ENCODE measurements around the gene LSM8. TPM values are rescaled to one million over a fixed set of nuclear protein-coding genes. Genes with fewer than 3 reads are reported as not detected.

LSM8 gene
- polyA plus RNA-seq, 3 donors = 23.4 to 42.6 (median 32.5) TPM

GRCh38 chr7:118184565-118184940 lies 589 bp downstream of the LSM8 start:
- TF ChIP-seq CTCF (IDR thresholded peaks at IDR 0.05) = no peak
- Histone ChIP-seq H3K9me3 (replicated peaks in 1 of 2; ENCODE audit: control insufficient read depth in 1 of 2, insufficient read depth in 1 of 2, low read length in 2 of 2) (no peaks in the 10 kb centered on the region), H2AFZ (ENCODE audit: insufficient read depth, low read depth, low read length, poor library complexity, severe bottlenecking) (peak overlapping the region; percentile 72), H3K4me3 (replicated peaks in 1 of 3; ENCODE audit: low read depth in 2 of 3, low read length in 3 of 3) (peak overlapping the region; percentile 64 to 99 (median 83)), H3K36me3 (replicated peaks in 1 of 2; ENCODE audit: control insufficient read depth in 1 of 2, insufficient read depth in 2 of 2, low read length in 2 of 2) (peaks cover 22 to 25% of the 10 kb centered on the region in 2 donors), H3K4me1 (ENCODE audit: control insufficient read depth in 1 of 2, insufficient read depth in 2 of 2, low read length in 2 of 2) (peaks cover 15 to 33% of the 10 kb centered on the region in 2 donors), H3K27me3 (ENCODE audit: control insufficient read depth in 2 of 2, insufficient read depth in 2 of 2, low read length in 2 of 2) (no peaks in the 10 kb centered on the region), H3K79me2 (ENCODE audit: insufficient read depth, low read length) (peaks cover 48% of the 10 kb centered on the region), H3K4me2 (replicated peaks; ENCODE audit: extremely low read depth, low read length, poor library complexity, severe bottlenecking) (peak overlapping the region; percentile 91), H4K20me1 (ENCODE audit: insufficient read depth, low read length) (no peaks in the 10 kb centered on the region), H3K27ac (ENCODE audit: low read depth in 1 of 2, low read length in 2 of 2) (peak overlapping the region; percentile 74 to 96), H3K9ac (ENCODE audit: insufficient read depth, low read length, poor library complexity, severe bottlenecking) (peak overlapping the region; percentile 84)
- peak overlapping the region; percentile 98 to 100 (median 99) for H3K27ac Mint-ChIP-seq
- peaks cover 0 to 7% (median 0%) of the 10 kb centered on the region in 7 donors for H3K9me3 Mint-ChIP-seq
- intact Hi-C loops (cut with micrococcal nuclease) = no loop called here
- peaks cover 24 to 27% of the 10 kb centered on the region in 2 donors for H3K36me3 Mint-ChIP-seq
- peak overlapping the region; percentile 91 to 99 for H3K4me3 Mint-ChIP-seq
- 0% methylated on average over 3 of the region's 10 CpGs for WGBS (ENCODE audit: insufficient coverage)
- peaks cover 4 to 12% (median 11%) of the 10 kb centered on the region in 3 donors for H3K27me3 Mint-ChIP-seq (ENCODE audit: low read depth in 3 of 3)
- peaks cover 33% of the 10 kb centered on the region for H3K4me1 Mint-ChIP-seq
- peak in 2 of 3 donors; percentile 3 to 7 for DNase-seq

GRCh38 chr7:118185163-118185860 lies 1.3 kb downstream of the LSM8 start:
- Histone ChIP-seq H3K4me2 (replicated peaks; ENCODE audit: extremely low read depth, low read length, poor library complexity, severe bottlenecking) (peak overlapping the region; percentile 91), H3K27me3 (ENCODE audit: control insufficient read depth in 2 of 2, insufficient read depth in 2 of 2, low read length in 2 of 2) (no peaks in the 10 kb centered on the region), H2AFZ (ENCODE audit: insufficient read depth, low read depth, low read length, poor library complexity, severe bottlenecking) (peak overlapping the region; percentile 72), H3K9me3 (replicated peaks in 1 of 2; ENCODE audit: control insufficient read depth in 1 of 2, insufficient read depth in 1 of 2, low read length in 2 of 2) (no peaks in the 10 kb centered on the region), H3K36me3 (replicated peaks in 1 of 2; ENCODE audit: control insufficient read depth in 1 of 2, insufficient read depth in 2 of 2, low read length in 2 of 2) (peaks cover 26 to 31% of the 10 kb centered on the region in 2 donors), H4K20me1 (ENCODE audit: insufficient read depth, low read length) (no peaks in the 10 kb centered on the region), H3K4me3 (replicated peaks in 1 of 3; ENCODE audit: low read depth in 2 of 3, low read length in 3 of 3) (peak overlapping the region in 1 of 3 experiments; percentile 83), H3K27ac (ENCODE audit: low read depth in 1 of 2, low read length in 2 of 2) (no peak overlapping the region), H3K9ac (ENCODE audit: insufficient read depth, low read length, poor library complexity, severe bottlenecking) (no peak overlapping the region), H3K4me1 (ENCODE audit: control insufficient read depth in 1 of 2, insufficient read depth in 2 of 2, low read length in 2 of 2) (peaks cover 15 to 33% of the 10 kb centered on the region in 2 donors), H3K79me2 (ENCODE audit: insufficient read depth, low read length) (peaks cover 48% of the 10 kb centered on the region)
- H3K27ac Mint-ChIP-seq = peak overlapping the region in 3 of 7 donors; percentile 41 to 99 (median 82)
- peak overlapping the region in 1 of 2 donors; percentile 91 for H3K4me3 Mint-ChIP-seq
- WGBS (ENCODE audit: insufficient coverage) = no CpG with 5 or more reads among the region's 6 CpGs
- H3K9me3 Mint-ChIP-seq = peaks cover 0 to 7% (median 0%) of the 10 kb centered on the region in 7 donors
- intact Hi-C loops (cut with micrococcal nuclease) = no loop called here
- peaks cover 4 to 11% (median 6%) of the 10 kb centered on the region in 3 donors for H3K27me3 Mint-ChIP-seq (ENCODE audit: low read depth in 3 of 3)
- TF ChIP-seq CTCF (IDR thresholded peaks at IDR 0.05) = no peak
- DNase-seq = peak in 1 of 3 donors; percentile 3
- H3K36me3 Mint-ChIP-seq = peaks cover 29 to 31% of the 10 kb centered on the region in 2 donors
- H3K4me1 Mint-ChIP-seq = peaks cover 33% of the 10 kb centered on the region

Data from CD14-positive monocyte (primary cell).